ENCODE data around the gene MED27. TPM values are rescaled to one million over a fixed set of nuclear protein-coding genes. Genes with fewer than 3 reads are reported as not detected.
A peak's percentile ranks its signal among the peaks of the same experiment; 100 is the strongest.

MED27 gene
- polyA plus RNA-seq, 1 experiment, result 36.9 TPM

DNA sequence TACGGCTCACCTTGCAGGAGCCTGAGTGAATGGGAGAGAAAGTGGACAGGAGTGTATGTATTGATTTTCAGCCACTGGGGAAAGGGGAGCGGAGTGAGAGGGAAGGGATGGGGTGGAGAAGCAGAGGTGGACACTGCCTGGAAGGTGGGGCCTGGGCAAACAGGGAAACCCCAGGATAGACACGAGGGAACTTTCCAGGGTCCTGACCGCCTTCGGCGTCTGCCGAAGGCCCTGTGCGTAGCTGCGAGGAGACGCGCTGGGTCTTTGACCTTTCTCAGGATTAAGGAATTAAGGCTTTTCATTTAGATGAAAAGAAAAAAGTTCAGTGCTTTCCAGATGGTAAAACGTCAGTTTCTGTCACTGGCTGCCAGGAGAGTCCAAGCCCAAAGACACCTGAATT, 205.2 kb downstream of the MED27 start:
- Histone ChIP-seq H3K36me3 (ENCODE audit: control insufficient read depth, insufficient read depth, low read length) (no peaks in the 10 kb centered on the region; the same call in 1 of the 2 replicates), H3K27me3 (ENCODE audit: control insufficient read depth, insufficient read depth, low read length) (no peaks in the 10 kb centered on the region), H3K4me3 (ENCODE audit: low read depth, low read length) (no peak overlapping the region)
- POLR2A ChIA-PET, result no interaction called here
- TF ChIP-seq, protein P1, sequence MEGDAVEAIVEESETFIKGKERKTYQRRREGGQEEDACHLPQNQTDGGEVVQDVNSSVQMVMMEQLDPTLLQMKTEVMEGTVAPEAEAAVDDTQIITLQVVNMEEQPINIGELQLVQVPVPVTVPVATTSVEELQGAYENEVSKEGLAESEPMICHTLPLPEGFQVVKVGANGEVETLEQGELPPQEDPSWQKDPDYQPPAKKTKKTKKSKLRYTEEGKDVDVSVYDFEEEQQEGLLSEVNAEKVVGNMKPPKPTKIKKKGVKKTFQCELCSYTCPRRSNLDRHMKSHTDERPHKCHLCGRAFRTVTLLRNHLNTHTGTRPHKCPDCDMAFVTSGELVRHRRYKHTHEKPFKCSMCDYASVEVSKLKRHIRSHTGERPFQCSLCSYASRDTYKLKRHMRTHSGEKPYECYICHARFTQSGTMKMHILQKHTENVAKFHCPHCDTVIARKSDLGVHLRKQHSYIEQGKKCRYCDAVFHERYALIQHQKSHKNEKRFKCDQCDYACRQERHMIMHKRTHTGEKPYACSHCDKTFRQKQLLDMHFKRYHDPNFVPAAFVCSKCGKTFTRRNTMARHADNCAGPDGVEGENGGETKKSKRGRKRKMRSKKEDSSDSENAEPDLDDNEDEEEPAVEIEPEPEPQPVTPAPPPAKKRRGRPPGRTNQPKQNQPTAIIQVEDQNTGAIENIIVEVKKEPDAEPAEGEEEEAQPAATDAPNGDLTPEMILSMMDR (IDR thresholded peaks at IDR 0.05; ENCODE audit: insufficient read depth, low read depth, low read length), result no peak
- CTCF ChIA-PET, result no interaction called here
- DNase-seq (ENCODE audit: low read depth), result no peak

DNA sequence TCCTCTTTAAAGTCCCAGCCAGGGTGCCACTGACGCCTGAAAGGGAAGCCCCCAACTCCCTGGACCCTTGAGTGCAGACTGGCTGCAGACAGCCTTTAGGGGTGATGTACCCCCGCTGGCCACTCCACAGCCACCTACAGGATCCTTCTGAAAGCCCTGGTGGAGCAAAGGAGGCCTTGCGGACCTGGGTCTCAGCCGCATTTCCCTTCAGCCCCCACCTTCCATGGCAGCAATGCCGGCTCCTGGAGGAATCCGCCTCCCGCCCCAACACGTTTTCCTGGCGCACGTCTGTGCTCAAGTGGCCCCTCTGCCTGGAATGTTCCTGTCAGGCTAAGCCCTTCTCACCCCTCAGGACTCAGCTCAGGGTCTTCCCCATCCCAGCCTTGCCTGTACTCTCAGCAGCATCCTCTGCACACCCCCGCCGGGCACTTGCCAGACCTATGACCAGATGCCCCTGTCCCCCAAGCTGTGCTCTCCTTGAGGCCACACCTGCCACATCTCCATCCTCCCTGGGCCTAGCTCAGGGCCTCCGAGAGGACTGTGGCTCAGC, 205.7 kb downstream of the MED27 start:
- CTCF ChIA-PET, result no interaction called here
- TF ChIP-seq, protein P1 (IDR thresholded peaks at IDR 0.05; ENCODE audit: insufficient read depth, low read depth, low read length), result no peak
- POLR2A ChIA-PET, result no interaction called here

DNA sequence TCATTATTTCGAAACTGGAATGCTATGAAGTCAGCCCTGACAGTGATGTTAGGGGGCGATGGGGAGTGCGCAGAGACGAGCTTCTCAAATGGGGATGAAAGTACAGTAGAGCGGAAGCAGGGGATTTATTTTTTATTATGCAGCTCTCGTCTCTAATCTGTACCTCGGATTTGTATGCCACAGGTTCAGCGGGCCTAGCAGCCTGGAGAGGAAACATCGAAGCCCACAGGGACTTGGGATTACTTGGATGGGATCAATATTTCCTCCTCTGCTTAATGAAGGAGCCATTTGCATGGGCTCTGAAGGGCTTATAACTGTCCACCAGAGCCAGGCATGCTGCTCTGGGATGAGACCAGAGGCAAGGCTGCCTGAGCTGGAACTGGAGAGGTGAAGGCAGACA, 206.3 kb downstream of the MED27 start:
- H3K4me3 ChIP-seq (ENCODE audit: low read depth, low read length), result no peak overlapping the region
- no peaks in the 10 kb centered on the region for H3K27me3 ChIP-seq (ENCODE audit: control insufficient read depth, insufficient read depth, low read length)
- TF ChIP-seq, protein P1 (IDR thresholded peaks at IDR 0.05; ENCODE audit: insufficient read depth, low read depth, low read length), result no peak
- POLR2A ChIA-PET, result no interaction called here
- CTCF ChIA-PET, result no interaction called here
- no peak for DNase-seq (ENCODE audit: low read depth)
- no peaks in the 10 kb centered on the region; the same call in 1 of the 2 replicates for H3K36me3 ChIP-seq (ENCODE audit: control insufficient read depth, insufficient read depth, low read length)

More for the DNA sequence above, 205.7 kb downstream of the MED27 start:
- H3K4me3 ChIP-seq (ENCODE audit: low read depth, low read length), result no peak overlapping the region
- H3K36me3 ChIP-seq (ENCODE audit: control insufficient read depth, insufficient read depth, low read length), result no peaks in the 10 kb centered on the region; the same call in 1 of the 2 replicates
- H3K27me3 ChIP-seq (ENCODE audit: control insufficient read depth, insufficient read depth, low read length), result no peaks in the 10 kb centered on the region
- no peak for DNase-seq (ENCODE audit: low read depth)

DNA sequence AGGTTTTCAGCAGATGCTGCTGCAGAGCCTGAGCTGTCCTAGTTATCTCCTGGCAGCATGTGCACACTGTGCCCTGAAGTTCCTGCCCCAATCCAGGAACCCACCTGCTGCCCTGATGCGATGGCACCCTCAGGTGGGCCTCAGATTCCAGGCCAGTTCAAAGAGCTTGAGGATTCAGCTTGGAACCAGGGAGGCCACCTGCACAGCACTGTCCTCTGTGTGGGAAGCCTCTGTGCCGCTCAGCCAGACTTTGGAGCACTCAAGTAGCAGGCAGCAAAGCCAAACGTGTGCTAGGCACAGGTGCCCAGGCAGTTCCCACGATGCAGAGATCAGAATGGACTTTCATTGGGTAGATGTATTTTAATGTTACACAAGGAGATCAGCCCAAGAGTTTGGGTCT, 207.0 kb downstream of the MED27 start:
- no peak overlapping the region for H3K4me3 ChIP-seq (ENCODE audit: low read depth, low read length)
- H3K36me3 ChIP-seq (ENCODE audit: control insufficient read depth, insufficient read depth, low read length), result no peaks in the 10 kb centered on the region; the same call in 1 of the 2 replicates
- no peak for DNase-seq (ENCODE audit: low read depth)
- POLR2A ChIA-PET, result no interaction called here
- CTCF ChIA-PET, result no interaction called here
- TF ChIP-seq, protein P1 (IDR thresholded peaks at IDR 0.05; ENCODE audit: insufficient read depth, low read depth, low read length), result no peak
- H3K27me3 ChIP-seq (ENCODE audit: control insufficient read depth, insufficient read depth, low read length), result no peaks in the 10 kb centered on the region

DNA sequence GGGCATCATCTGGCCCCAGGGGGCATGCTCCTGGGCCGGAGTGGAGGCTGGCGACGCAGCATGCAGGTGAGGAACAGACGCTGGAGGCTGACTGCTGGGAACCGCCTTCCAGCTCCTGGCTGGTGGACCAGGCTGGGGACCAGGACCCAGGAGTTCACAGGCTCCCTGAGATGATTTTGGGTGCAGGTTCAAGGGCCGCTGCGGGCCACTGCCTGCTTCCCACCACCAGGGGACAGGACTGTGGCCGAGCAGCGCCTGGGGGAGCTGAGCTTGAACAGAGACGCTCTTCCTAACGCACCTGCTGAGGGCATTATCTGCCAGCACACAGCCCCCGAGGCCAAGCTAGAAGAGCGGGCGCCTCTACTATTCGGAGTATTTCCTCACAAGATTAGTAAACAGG, 207.7 kb downstream of the MED27 start:
- H3K4me3 ChIP-seq (ENCODE audit: low read depth, low read length), result no peak overlapping the region
- H3K36me3 ChIP-seq (ENCODE audit: control insufficient read depth, insufficient read depth, low read length), result no peaks in the 10 kb centered on the region; the same call in 1 of the 2 replicates
- no peaks in the 10 kb centered on the region for H3K27me3 ChIP-seq (ENCODE audit: control insufficient read depth, insufficient read depth, low read length)
- ChIA-PET POLR2A (no interaction called here), CTCF (no interaction called here)
- TF ChIP-seq, protein P1 (IDR thresholded peaks at IDR 0.05; ENCODE audit: insufficient read depth, low read depth, low read length), result peak; percentile 35; the same call in 1 of the 2 replicates
- DNase-seq (ENCODE audit: low read depth), result no peak
